ENCODE results near the gene ARHGEF28.

DNA sequence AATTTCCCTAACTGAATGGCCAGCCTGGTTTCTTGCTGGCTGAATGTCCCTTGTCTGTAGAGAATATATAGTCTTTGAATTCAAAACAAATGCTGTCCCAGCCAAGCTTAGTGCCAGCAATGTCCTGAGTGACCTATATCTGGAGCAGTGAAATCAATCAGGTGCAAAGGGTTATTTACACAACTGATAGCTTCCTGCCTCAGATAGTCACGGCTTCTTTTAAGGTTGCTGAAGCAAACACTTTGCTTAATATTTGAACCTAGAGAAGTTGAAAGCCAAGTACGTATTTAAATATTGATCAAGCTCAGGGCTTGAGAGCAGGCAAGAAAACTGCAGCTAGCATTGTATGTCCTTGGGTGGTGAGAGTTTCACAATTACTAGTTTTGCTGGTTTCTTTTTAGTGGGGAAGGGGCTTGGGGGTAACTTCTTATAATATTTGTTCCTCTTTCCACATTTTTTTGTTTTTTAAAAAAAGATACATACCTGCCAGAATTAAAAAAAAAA lies 2.0 kb upstream of the ARHGEF28 start:
- TF ChIP-seq ZNF670 (CRISPR knock-in tag; IDR thresholded peaks at IDR 0.05; ENCODE audit: borderline replicate concordance) (no peak), BHLHE40 (IDR thresholded peaks at IDR 0.05; ENCODE audit: low read length) (no peak; the same call in 1 of the 2 replicates), EP300 (IDR thresholded peaks at IDR 0.05; ENCODE audit: low read depth in 2 of 2, low read length in 2 of 2) (peak; percentile 93 to 99; a peak in 3 of 4 replicates), EP300 (CRISPR knock-in tag; IDR thresholded peaks at IDR 0.05; ENCODE audit: borderline replicate concordance) (peak; percentile 97), ZNF496 (CRISPR knock-in tag; IDR thresholded peaks at IDR 0.05; ENCODE audit: insufficient replicate concordance) (no peak), RFX5 (IDR thresholded peaks at IDR 0.05; ENCODE audit: low read depth, low read length) (no peak), ZNF564 (CRISPR knock-in tag; IDR thresholded peaks at IDR 0.05) (no peak), FOXK2 (IDR thresholded peaks at IDR 0.05) (peak; percentile 31; the same call in 1 of the 2 replicates), HCFC1 (IDR thresholded peaks at IDR 0.05; ENCODE audit: low read depth, low read length) (no peak)
- TF ChIP-seq, protein P1, sequence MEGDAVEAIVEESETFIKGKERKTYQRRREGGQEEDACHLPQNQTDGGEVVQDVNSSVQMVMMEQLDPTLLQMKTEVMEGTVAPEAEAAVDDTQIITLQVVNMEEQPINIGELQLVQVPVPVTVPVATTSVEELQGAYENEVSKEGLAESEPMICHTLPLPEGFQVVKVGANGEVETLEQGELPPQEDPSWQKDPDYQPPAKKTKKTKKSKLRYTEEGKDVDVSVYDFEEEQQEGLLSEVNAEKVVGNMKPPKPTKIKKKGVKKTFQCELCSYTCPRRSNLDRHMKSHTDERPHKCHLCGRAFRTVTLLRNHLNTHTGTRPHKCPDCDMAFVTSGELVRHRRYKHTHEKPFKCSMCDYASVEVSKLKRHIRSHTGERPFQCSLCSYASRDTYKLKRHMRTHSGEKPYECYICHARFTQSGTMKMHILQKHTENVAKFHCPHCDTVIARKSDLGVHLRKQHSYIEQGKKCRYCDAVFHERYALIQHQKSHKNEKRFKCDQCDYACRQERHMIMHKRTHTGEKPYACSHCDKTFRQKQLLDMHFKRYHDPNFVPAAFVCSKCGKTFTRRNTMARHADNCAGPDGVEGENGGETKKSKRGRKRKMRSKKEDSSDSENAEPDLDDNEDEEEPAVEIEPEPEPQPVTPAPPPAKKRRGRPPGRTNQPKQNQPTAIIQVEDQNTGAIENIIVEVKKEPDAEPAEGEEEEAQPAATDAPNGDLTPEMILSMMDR (CRISPR knock-in tag; IDR thresholded peaks at IDR 0.05), result no peak
- TF ChIP-seq, protein P2, sequence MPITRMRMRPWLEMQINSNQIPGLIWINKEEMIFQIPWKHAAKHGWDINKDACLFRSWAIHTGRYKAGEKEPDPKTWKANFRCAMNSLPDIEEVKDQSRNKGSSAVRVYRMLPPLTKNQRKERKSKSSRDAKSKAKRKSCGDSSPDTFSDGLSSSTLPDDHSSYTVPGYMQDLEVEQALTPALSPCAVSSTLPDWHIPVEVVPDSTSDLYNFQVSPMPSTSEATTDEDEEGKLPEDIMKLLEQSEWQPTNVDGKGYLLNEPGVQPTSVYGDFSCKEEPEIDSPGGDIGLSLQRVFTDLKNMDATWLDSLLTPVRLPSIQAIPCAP (CRISPR knock-in tag; IDR thresholded peaks at IDR 0.05; ENCODE audit: low read depth), result no peak
